HG02642 (cell line): ENCODE results near the gene AK9.

Experiments
- ATAC-seq: cut with Tn5 transposase; IDR thresholded peaks from one replicate; pipeline ENCODE4 v1.9.1; 2021; ENCODE audit warnings: mild to moderate bottlenecking; ENCODE audit not compliant: unreplicated experiment, poor library complexity

Gene AK9

DNA sequence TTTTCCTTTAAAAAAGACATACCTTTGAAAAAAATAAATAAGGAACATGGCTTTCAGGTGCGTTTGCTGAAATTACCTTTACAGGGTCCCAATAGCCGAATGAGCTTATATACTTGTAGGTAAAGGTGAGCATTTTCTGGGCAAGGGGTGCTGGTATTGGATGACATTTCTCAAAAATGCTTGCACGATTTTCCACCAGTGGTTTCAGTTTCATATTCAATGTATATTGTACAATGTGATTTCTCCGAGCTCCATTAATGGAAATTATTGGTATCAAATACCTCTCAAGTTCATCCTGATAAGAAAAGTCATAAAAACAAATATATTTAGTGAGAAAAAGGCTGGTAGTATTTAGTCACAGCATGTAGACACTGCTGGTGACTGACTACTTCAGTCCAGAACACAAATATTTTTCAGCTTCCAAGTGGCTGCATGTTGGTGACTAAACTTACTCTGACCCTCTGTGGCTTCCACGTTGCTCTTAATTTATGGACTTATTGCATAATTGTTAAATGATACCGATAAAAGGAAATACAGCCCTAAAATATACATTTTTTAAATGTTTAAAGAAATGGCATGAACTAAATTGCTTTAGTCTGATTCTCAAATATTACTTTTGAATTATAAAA lies 175.1 kb downstream of the AK9 start:
- no peak for ATAC-seq

GRCh38 chr6:109514946-109515345 lies 176.1 kb downstream of the AK9 start:
- no peak for ATAC-seq

- no peak for ATAC-seq
These were observed 177.4 kb downstream of the AK9 start for GRCh38 chr6:109513571-109514071.

DNA sequence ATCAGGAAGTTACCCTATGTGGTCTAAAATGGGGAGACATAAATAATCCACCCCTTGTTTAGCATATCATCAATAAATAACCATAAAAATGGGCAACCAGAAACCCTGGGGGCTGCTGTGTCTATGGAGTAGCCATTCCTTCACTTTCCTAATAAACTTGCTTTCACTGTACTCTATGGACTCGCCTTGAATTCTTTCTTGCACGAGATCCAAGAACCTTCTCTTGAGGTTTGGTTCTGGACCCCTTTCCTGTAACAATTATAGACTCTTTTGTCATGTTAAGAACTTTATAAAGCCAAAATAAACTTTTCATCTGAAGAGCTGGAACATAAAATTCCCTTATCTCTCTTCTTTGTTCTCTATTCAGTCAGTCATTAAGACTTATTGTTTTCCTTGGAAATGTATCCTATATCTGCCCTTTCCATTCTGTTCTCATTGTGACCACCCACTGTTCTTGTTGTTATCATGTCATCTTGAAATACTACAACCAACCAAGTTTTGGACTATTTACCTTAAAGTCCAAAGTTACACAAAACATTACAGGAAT lies 178.7 kb downstream of the AK9 start:
- ATAC-seq: no peak

DNA sequence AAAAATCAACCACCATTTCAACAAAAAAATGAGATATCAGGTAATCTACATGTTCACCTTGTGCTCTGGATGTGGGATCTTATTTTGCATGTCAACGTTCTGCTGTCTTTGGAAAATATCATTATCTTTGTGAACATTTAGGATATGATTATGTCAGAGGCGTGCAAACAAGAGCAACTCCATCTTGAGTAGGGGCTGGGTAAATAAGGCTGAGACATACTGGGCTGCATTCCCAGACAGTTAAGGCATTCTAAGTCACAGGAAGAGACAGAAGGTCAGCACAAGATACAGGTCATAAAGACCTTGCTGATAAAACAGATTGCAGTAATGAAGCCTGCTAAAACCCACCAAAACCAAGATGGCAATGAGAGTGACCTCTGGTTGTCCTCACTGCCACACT lies 179.2 kb downstream of the AK9 start:
- ATAC-seq: no peak

- no peak for ATAC-seq
These were observed 180.6 kb downstream of the AK9 start for GRCh38 chr6:109510358-109510757.

DNA sequence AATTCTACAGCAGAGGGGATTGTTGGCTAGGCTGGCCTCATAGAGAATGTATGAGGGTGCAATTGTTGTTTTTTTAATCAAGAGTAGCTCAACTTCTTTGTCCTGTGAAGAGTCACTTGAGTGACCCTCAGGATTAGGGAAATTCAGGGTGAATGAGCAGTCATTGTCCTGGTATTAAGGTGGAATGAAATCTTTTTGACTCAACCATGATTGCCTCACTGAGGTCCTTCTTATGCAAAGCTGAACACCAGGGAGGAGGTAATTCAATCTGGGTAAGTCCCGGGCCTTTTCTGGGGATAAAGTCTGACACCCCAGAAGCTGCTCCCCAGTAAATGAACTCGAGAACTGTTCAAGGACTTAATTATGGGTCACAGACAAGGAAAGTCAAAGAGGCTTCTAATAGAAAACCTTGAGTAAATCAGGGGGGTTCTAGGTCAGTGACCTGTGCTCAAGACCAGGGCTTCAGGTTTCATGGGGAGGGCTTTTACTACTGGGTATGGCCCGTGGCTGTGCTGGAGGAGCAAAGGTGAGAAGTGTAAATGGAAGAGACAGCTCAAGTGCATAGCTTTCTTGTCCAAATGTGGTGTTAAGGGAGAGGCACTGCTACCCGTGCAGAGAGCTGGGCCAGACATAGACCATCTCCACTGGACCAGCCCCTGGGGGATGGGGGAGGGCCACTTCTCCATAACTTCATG lies 182.7 kb downstream of the AK9 start:
- no peak for ATAC-seq

DNA sequence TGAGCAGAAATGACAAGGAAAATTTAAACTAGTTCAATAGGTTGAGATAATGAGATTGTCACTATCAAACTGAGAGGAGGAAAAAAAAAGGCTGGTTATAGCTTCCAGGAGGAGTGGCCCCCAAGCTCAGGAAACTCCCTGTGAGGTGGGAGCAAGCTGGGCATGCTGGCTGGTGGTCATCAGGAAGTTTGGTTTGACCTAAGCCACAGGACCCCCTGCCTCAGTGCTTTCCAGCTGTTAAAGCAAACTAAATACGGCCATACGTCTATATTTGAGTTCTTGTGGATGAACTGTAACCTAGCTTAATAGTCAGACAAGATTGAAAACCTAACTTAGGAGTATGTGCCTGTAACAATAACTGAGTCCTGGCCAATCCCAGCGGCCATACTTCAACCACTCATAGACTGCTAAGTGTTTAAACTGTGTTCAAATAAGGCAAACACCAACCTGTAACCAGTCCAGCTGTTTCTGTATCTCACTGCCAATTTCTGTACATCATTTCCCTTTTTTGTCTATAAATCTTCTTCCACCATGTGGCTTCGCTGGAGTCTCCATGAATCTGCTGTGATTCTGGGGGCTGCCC lies 183.4 kb downstream of the AK9 start:
- no peak for ATAC-seq

GRCh38 chr6:109506841-109507240 lies 184.2 kb downstream of the AK9 start:
- ATAC-seq: no peak

- ATAC-seq: no peak
These were observed 184.7 kb downstream of the AK9 start for GRCh38 chr6:109506314-109506713.

DNA sequence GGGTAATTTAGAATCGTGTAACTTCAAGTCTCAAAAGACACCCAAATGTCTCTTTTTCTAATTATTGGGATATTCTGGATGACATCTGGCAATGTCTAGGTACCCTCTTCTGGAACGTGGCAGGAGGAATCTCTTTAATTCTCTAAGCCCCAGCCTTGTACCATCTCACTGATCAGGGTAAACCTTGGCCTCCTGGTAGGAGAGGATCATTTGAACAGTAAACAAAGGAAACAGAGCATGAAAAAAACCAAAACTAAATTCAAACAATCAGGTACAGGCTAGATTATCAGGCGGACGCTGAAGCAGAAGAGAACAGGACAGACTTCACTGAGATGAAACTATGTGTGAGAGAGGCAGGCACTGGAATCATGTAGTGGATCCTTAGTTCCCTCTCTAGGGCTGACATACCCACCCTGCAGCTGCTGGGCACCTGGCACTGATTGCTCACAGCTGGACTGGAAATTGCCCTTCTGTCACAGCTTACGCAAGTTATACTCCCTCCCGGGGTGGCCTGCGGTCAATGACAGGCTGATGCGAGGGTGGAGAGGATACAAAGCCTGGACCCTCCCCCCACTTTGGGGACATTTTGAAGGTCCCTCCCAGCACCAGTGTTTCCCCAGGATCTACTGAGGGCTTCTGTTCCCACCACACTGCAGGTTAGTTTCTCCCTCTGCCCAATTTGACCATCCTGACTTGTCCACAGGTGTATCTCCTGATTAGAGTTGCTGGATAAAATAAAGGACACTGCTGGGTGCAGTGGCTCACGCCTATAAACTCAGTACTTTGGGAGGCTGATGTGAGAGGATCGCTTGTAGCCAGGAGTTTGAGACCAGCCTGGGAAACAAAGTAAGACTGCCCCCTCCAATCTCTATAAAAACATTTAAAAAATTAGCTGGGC lies 187.4 kb downstream of the AK9 start:
- ATAC-seq: no peak

DNA sequence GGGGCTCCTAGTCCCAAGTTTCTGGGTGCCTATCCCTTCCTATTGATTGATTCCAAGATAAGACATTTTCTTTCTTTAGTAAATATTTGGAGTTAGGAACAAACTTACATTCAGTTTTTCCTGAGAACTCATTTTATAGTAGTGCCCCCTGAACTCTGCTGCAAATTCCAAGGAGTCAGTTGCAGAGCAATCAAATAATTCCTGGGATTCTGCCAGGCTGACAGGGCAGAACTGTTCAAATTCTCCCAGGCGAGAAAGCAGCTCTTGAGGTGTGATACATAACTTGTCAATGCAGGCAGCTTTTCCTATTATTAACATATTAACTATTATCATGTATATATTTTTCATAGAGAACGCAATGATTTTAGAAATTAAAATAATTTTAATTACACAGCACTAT lies 192.1 kb downstream of the AK9 start:
- no peak for ATAC-seq

GRCh38 chr6:109498052-109498451 lies 192.9 kb downstream of the AK9 start:
- ATAC-seq: no peak

DNA sequence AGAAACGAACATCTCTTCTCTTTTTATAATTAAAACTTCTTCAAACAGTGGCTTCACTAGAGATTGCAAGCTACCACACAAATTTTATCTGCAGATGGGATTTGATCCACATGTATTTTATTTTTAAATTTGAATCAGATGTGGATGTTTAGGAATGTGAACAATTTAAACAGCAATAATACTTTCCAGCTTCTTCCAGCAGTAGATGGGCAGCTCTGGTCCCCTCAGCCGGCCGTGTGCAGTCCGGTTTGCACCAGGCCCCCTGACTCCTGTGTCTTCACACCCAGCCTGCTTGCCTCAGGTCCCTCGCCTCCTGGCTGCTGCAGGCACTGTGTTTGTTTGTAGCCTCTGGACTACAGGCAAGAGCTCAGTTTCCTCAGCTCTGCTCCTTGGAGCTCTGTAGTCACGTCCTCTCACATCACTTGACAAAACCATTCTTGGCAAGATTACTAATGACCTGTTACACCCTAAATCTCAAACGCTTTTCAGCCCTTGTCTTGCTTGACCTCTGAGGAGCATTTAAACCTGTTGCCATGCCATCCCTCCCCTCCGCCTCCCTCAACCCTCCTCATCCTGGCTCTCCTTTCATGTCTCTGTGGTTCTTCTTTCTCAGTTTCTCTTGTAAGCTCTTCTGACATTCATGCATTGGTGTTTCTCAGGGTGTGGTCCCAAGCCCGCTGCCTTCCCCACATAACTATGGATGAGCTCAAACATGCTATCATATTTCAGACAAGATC lies 194.8 kb downstream of the AK9 start:
- ATAC-seq: no peak

DNA sequence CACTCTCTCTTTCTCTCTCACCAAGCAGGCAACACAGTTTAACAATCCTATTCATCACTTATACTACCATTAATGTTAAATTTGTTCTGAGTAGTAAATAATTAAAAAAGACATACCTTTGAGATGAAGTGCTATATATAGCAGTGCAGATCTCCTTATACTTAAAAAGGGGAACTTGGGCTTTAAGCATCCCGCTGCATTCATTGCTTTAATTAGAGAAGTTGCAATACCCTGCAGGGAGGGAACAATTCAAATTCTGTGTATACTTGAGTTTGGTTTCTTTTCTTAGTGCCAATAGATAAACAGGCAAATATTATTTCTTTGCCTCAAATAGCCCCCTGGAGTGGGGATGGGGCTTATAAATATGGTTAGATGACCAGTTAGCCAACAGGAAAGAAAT lies 197.1 kb downstream of the AK9 start:
- ATAC-seq: no peak

- no peak for ATAC-seq
These were observed 199.6 kb downstream of the AK9 start for GRCh38 chr6:109491207-109491938.

- no peak for ATAC-seq
These were observed 200.3 kb downstream of the AK9 start for GRCh38 chr6:109490713-109491112.

DNA sequence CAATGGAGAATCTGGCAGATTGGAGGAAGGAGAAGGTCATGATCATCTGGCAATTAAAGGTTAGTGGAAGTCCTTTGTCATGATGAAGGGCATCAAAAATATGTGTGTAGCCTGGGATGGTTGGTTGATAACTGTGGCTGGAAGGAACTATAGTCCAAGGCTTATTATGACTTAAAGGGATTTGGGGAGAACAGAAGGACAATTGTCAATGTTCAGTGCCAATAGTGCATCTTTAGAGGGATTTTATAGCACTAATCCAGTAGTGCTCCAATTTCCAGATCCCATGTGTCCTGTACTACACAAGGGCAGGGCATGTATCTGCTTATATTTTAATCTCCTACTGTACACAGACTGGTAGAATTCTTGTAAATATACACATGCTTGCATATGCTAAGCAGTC lies 203.0 kb downstream of the AK9 start:
- ATAC-seq: no peak

DNA sequence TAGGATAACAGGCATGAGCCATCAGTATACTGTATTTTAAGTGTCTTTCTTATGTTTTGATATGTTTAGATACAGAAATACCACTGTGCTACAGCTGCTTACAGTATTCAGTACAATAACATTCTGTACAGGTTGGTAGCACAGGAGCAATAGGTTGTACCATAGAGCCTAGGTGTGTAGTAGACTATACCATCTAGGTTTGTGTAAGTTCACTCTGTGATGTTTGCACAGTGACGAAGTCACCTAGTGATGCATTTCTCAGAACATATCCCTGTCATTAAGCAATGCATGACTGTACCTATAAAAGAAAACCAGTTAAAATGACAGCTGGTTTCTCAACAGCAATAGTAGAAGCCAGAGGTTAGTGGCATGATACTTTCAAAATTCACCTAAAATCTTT lies 204.9 kb downstream of the AK9 start:
- ATAC-seq: no peak
